Endothelial cell of umbilical vein (primary cell): ENCODE measurements around the gene KAT14. TPM values are rescaled to one million over a fixed set of nuclear protein-coding genes. Genes with fewer than 3 reads are reported as not detected.
"Not testable (repeated sequence)": the region's sequence is repeated elsewhere in the genome, so short reads cannot be mapped to it uniquely, and the experiment has no call there.

ENCODE experiments used
- Bru-seq: library from RNA; stranded (reverse); fragments of 400-500 nt; gene quantifications from one replicate; lab custom pipeline; 2021; lab: Mats Ljungman, UMichigan
- BruChase-seq, 2 experiments: library from RNA; stranded (reverse); fragments of 400-500 nt; gene quantifications; one replicate each; lab custom pipeline; 2021; lab: Mats Ljungman, UMichigan
- BruUV-seq: library from RNA; stranded (reverse); fragments of 400-500 nt; replicated peaks from 2 replicates; lab custom pipeline; 2021; lab: Mats Ljungman, UMichigan
- CTCF ChIA-PET: fragments of 300-600, 350-600 bp; sonication (Branson Sonifier 250); formaldehyde crosslinking; loops from one replicate; lab custom pipeline; 2021; ENCODE audit warnings: antibody characterized with exemption, inconsistent platforms; lab: Charles Lee
- POLR2A ChIA-PET: fragments of 300-600, 350-600 bp; sonication (Branson Sonifier 250); formaldehyde crosslinking; loops from one replicate; lab custom pipeline; 2021; ENCODE audit warnings: antibody characterized with exemption, inconsistent platforms; lab: Charles Lee
- DNase-seq: peaks from one replicate; pipeline ENCODE4 v3.0.0-alpha.2; 2011; ENCODE audit warnings: low read depth, low spot score
- FAIRE-seq: peaks from 2 replicates; lab custom pipeline; 2011; peaks lifted over from hg19 to GRCh38; lab: Jason Lieb, UNC
- H2AFZ ChIP-seq: 2 replicates; pipeline ENCODE4 v1.6.0; 2012; ENCODE audit warnings: low read depth, low read length, control low read depth, inconsistent platforms
- H3K27ac ChIP-seq: 2 replicates; pipeline ENCODE4 v1.5.1; 2011; ENCODE audit warnings: low read depth, mild to moderate bottlenecking, control low read depth, low read length, moderate library complexity; ENCODE audit not compliant: insufficient read depth
- H3K27me3 ChIP-seq, 2 experiments: 2 replicates each; pipeline versions ENCODE4 v1.6.0 to v1.6.1; 2011; ENCODE audit warnings: low read length in 2 of 2, mixed read lengths in 1 of 2; ENCODE audit not compliant: control insufficient read depth in 2 of 2, insufficient read depth in 2 of 2
- H3K36me3 ChIP-seq, 2 experiments: 2 replicates in 1 of 2; 3 replicates in 1 of 2; pipeline ENCODE4 v1.5.1; 2011; ENCODE audit warnings: low read length in 2 of 2, mild to moderate bottlenecking in 1 of 2, moderate library complexity in 1 of 2; ENCODE audit not compliant: control insufficient read depth in 2 of 2, insufficient read depth in 2 of 2; ENCODE audit errors: extremely low read depth in 1 of 2
- H3K4me1 ChIP-seq: 3 replicates; pipeline ENCODE4 v1.5.1; 2011; ENCODE audit warnings: mild to moderate bottlenecking, low read length; ENCODE audit not compliant: control insufficient read depth, insufficient read depth; ENCODE audit errors: extremely low read depth
- H3K4me2 ChIP-seq: 2 replicates; pipeline ENCODE4 v1.6.1; 2011; ENCODE audit warnings: low read length, control low read depth, mixed read lengths; ENCODE audit not compliant: insufficient read depth
- H3K4me3 ChIP-seq, 3 experiments: fragments of 200-600 bp in 1 of 3; sonication (generic), shearing (Covaris generic) in 1 of 3; replicated peaks in 1 of 3; 2 replicates each; pipeline ENCODE4 v1.5.1; 2011 to 2016; ENCODE audit warnings: control low read depth in 3 of 3, low read length in 3 of 3, mild to moderate bottlenecking in 2 of 3, inconsistent platforms in 1 of 3, low read depth in 1 of 3, moderate library complexity in 1 of 3; ENCODE audit not compliant: insufficient read depth in 1 of 3
- H3K79me2 ChIP-seq: 2 replicates; pipeline ENCODE4 v1.6.0; 2012; ENCODE audit warnings: low read length, inconsistent platforms; ENCODE audit not compliant: control insufficient read depth, insufficient read depth
- H3K9ac ChIP-seq: replicated peaks from 2 replicates; pipeline ENCODE3; 2011; ENCODE audit warnings: low read length, control low read depth; ENCODE audit not compliant: insufficient read depth; ENCODE audit errors: extremely low read depth
- H3K9me1 ChIP-seq: replicated peaks from 3 replicates; pipeline ENCODE4 v1.6.0; 2011; ENCODE audit warnings: mild to moderate bottlenecking, low read length; ENCODE audit not compliant: control insufficient read depth, insufficient read depth; ENCODE audit errors: extremely low read depth
- H3K9me3 ChIP-seq: replicated peaks from 2 replicates; pipeline ENCODE4 v1.5.1; 2012; ENCODE audit warnings: low read length, inconsistent platforms; ENCODE audit not compliant: control insufficient read depth, insufficient read depth
- H4K20me1 ChIP-seq: replicated peaks from 2 replicates; pipeline ENCODE3; 2011; ENCODE audit warnings: mild to moderate bottlenecking, low read length; ENCODE audit not compliant: control insufficient read depth, insufficient read depth; ENCODE audit errors: extremely low read depth
- EZH2 ChIP-seq: IDR thresholded peaks from 2 replicates; pipeline ENCODE4 v1.6.1; 2012; ENCODE audit warnings: borderline replicate concordance, low read depth, mild to moderate bottlenecking, moderate library complexity, low read length, inconsistent platforms; ENCODE audit not compliant: severe bottlenecking
- FOS ChIP-seq: IDR thresholded peaks from 2 replicates; pipeline ENCODE4 v1.6.1; 2011; ENCODE audit warnings: mild to moderate bottlenecking, low read length, moderate library complexity, borderline replicate concordance; ENCODE audit not compliant: insufficient read depth
- GATA2 ChIP-seq: IDR thresholded peaks from 2 replicates; pipeline ENCODE4 v1.7.0; 2011; ENCODE audit warnings: low read depth, mild to moderate bottlenecking, moderate library complexity, mixed read lengths, low read length; ENCODE audit not compliant: insufficient read length, insufficient read depth
- JUN ChIP-seq: IDR thresholded peaks from 2 replicates; pipeline ENCODE4 v1.6.1; 2011; ENCODE audit warnings: borderline replicate concordance, low read depth; ENCODE audit not compliant: insufficient read length, insufficient read depth
- MAX ChIP-seq: IDR thresholded peaks from 2 replicates; pipeline ENCODE4 v1.6.1; 2011; ENCODE audit not compliant: insufficient read depth, insufficient read length
- MYC ChIP-seq: IDR thresholded peaks from one replicate; pipeline ENCODE4 v1.6.1; 2011; ENCODE audit warnings: mild to moderate bottlenecking, low read depth, low read length
- POLR2A ChIP-seq: IDR thresholded peaks from 2 replicates; pipeline ENCODE4 v1.6.1; 2012; ENCODE audit warnings: low read depth, mild to moderate bottlenecking, control low read depth, low read length
- POLR2AphosphoS5 ChIP-seq: IDR thresholded peaks from 2 replicates; pipeline ENCODE4 v1.6.1; 2012; ENCODE audit warnings: low read depth, mild to moderate bottlenecking, control low read depth, low read length, moderate library complexity; ENCODE audit not compliant: insufficient read depth
- dilution Hi-C: fragments of 300-500 bp; cut with MboI; formaldehyde crosslinking; loops from one replicate; pipeline ENCODE4 v1.15.0; 2019; ENCODE audit warnings: low sequenced_read_pairs; ENCODE audit not compliant: extremely low pct_ligation_motif_present
- intact Hi-C: fragments of 100-400 bp; cut with micrococcal nuclease; formaldehyde crosslinking; loops from one replicate; pipeline ENCODE4 v1.10.0; 2022
- long read RNA-seq: library from polyadenylated mRNA; stranded (forward); transcript quantifications from one replicate; pipeline ENCODE4 v2.0.0, GENCODE V29; 2021
- polyA minus RNA-seq, 3 experiments: library from RNA; depleted of rRNA, polyadenylated mRNA; stranded (reverse); fragments of >200 nt; gene quantifications; 1 replicate in 1 of 3; 2 replicates in 2 of 3; pipeline ENCODE4 v1.2.3, GENCODE V29; 2011
- polyA plus RNA-seq, 4 experiments: library from polyadenylated mRNA; depleted of rRNA in 3 of 4; stranded (reverse) in 3 of 4; unstranded in 1 of 4; fragments of >200 nt; gene quantifications; 2 replicates each; pipeline versions ENCODE4 v1.2.1 to v1.2.3, GENCODE V29; 2011 to 2012; ENCODE audit warnings: missing spikeins in 1 of 4
- total RNA-seq: library from RNA; stranded (reverse); gene quantifications from 2 replicates; pipeline ENCODE4 v1.2.3, GENCODE V29; 2021
- TF ChIP-seq, protein P1 (sequence below), 2 donors: IDR thresholded peaks; 1 replicate in 1 of 2; 2 replicates in 1 of 2; pipeline ENCODE4 v1.5.1; 2011; ENCODE audit warnings: low read length in 2 of 2, mild to moderate bottlenecking in 2 of 2, moderate library complexity in 2 of 2, control low read depth in 1 of 2, inconsistent platforms in 1 of 2, low read depth in 1 of 2; ENCODE audit not compliant: insufficient read depth in 1 of 2; ENCODE audit errors: extremely low read depth in 1 of 2

KAT14 gene
- total RNA-seq (9.5 and 11.7 TPM in 2 replicates), polyA plus RNA-seq (5.3 and 6.7 TPM in 2 replicates), polyA minus RNA-seq (11.7 and 12.4 TPM in 2 replicates), Bru-seq, nascent RNA (percentile 62 among the genes with signal in this experiment), BruChase-seq, experiment 1, labeled RNA remaining after a 6-hour chase (percentile 53 among the genes with signal in this experiment), BruChase-seq, experiment 2, labeled RNA remaining after a 2-hour chase (percentile 51 among the genes with signal in this experiment)
- polyA plus RNA-seq (2011; cell fraction: cytosol; rRNA removed), result 7.6 and 8.3 TPM in 2 replicates
- polyA plus RNA-seq (2011; cell fraction: nucleus; rRNA removed), result 6.9 and 8.5 TPM in 2 replicates
- 6.2 and 6.7 TPM in 2 replicates for polyA plus RNA-seq (2012)
- polyA minus RNA-seq (2011; cell fraction: cytosol; rRNA and poly(A)+ RNA removed), result 7.1 TPM
- polyA minus RNA-seq (2011; cell fraction: nucleus; rRNA and poly(A)+ RNA removed), result 4.4 and 6.4 TPM in 2 replicates
- long read RNA-seq, partial matches to known transcripts, result 4 of 38 reads
- long read RNA-seq, other reads (novel, unspliced or antisense), result 30 of 38 reads

GRCh38 chr20:18137412-18138265, at the start of gene KAT14, which contains the start of gene PET117:
Gene KAT14 (plus strand): TSS chr20:18137863. CDS start chr20:18142661, 4,798 bp downstream.
Gene PET117 (plus strand): TSS chr20:18137863. CDS start chr20:18137956, 93 bp downstream.
- peak; percentile 93 for DNase-seq
- H3K4me3 ChIP-seq, result peak within 1 kb of the TSS; percentile 73 to 86 (median 81)
- H3K9ac ChIP-seq, result peak within 1 kb of the TSS; percentile 74
- POLR2A ChIA-PET, result interaction anchor here (0.6 to 0.8 kb wide), 2 partner anchors 87 to 456 kb away, joined by 3 to 5 read pairs; partner anchors contain the start of gene RRBP1
- FAIRE-seq, result peak; percentile 61
- H2AFZ ChIP-seq, result peak within 1 kb of the TSS; percentile 96
- TF ChIP-seq FOS, result no peak
- peak; percentile 57 for TF ChIP-seq MYC
- TF ChIP-seq, protein P1, sequence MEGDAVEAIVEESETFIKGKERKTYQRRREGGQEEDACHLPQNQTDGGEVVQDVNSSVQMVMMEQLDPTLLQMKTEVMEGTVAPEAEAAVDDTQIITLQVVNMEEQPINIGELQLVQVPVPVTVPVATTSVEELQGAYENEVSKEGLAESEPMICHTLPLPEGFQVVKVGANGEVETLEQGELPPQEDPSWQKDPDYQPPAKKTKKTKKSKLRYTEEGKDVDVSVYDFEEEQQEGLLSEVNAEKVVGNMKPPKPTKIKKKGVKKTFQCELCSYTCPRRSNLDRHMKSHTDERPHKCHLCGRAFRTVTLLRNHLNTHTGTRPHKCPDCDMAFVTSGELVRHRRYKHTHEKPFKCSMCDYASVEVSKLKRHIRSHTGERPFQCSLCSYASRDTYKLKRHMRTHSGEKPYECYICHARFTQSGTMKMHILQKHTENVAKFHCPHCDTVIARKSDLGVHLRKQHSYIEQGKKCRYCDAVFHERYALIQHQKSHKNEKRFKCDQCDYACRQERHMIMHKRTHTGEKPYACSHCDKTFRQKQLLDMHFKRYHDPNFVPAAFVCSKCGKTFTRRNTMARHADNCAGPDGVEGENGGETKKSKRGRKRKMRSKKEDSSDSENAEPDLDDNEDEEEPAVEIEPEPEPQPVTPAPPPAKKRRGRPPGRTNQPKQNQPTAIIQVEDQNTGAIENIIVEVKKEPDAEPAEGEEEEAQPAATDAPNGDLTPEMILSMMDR (IDR thresholded peaks at IDR 0.05; ENCODE audit: extremely low read depth in 1 of 2, insufficient read depth in 1 of 2, low read depth in 1 of 2, low read length in 2 of 2), result no peak
- TF ChIP-seq POLR2AphosphoS5, result peak; percentile 96
- TF ChIP-seq POLR2A, result peak; percentile 90
- peak; percentile 79 for TF ChIP-seq MAX
- TF ChIP-seq JUN, result no peak
- no peak for TF ChIP-seq GATA2
- TF ChIP-seq EZH2, result no peak
- H3K27ac ChIP-seq, result peak within 1 kb of the TSS; percentile 60
- CTCF ChIA-PET, result interaction anchor here (0.8 to 1.2 kb wide), 3 partner anchors 9 to 1491 kb away, joined by 3 read pairs; no protein-coding TSS in a partner anchor
- H3K9me3 ChIP-seq, result no peaks in the 10 kb centered on the region
- dilution Hi-C loops, result no loop called here
- peaks cover 11% of the 10 kb centered on the region for H3K4me1 ChIP-seq
- peaks cover 3% of the 10 kb centered on the region in 2 experiments for H3K36me3 ChIP-seq
- H3K4me2 ChIP-seq, result peak within 1 kb of the TSS; percentile 95
- H3K79me2 ChIP-seq, result peaks cover 21% of the 10 kb centered on the region
- intact Hi-C loops, result loop anchor here (2.0 to 10.0 kb wide), 5 partner anchors 85 to 450 kb away; partner anchors contain the start of genes DTD1, DZANK1, MGME1 and POLR3F
- BruUV-seq, result no TSS peak
- H3K27me3 ChIP-seq, result peaks cover 3 to 7% of the 10 kb centered on the region in 2 experiments
- H4K20me1 ChIP-seq, result no peaks in the 10 kb centered on the region
- H3K9me1 ChIP-seq, result no peaks in the 10 kb centered on the region

- H3K79me2 ChIP-seq, H3K9ac ChIP-seq, H3K9me3 ChIP-seq, H3K4me2 ChIP-seq, BruUV-seq, H2AFZ ChIP-seq, DNase-seq, dilution Hi-C loops, H3K4me1 ChIP-seq, H3K27me3 ChIP-seq, H3K27ac ChIP-seq, intact Hi-C loops, H3K36me3 ChIP-seq, CTCF ChIA-PET, FAIRE-seq, H3K4me3 ChIP-seq, POLR2A ChIA-PET, H4K20me1 ChIP-seq, H3K9me1 ChIP-seq: not testable (repeated sequence)
These were observed 49.4 kb upstream of the KAT14 start for GRCh38 chr20:18088298-18088697.
